ENCODE results near the gene NPHP1.
"Not testable (repeated sequence)": the region's sequence is repeated elsewhere in the genome, so short reads cannot be mapped to it uniquely, and the experiment has no call there.

NPHP1 gene

GRCh38 chr2:110197452-110197851 is 7.4 kb downstream of the NPHP1 start:
- DNase-seq = no peak

- not testable (repeated sequence) for DNase-seq
These were observed 14.6 kb downstream of the NPHP1 start for GRCh38 chr2:110190169-110190568.

- DNase-seq = no peak
These were observed 22.4 kb downstream of the NPHP1 start for GRCh38 chr2:110182449-110182848.

DNA sequence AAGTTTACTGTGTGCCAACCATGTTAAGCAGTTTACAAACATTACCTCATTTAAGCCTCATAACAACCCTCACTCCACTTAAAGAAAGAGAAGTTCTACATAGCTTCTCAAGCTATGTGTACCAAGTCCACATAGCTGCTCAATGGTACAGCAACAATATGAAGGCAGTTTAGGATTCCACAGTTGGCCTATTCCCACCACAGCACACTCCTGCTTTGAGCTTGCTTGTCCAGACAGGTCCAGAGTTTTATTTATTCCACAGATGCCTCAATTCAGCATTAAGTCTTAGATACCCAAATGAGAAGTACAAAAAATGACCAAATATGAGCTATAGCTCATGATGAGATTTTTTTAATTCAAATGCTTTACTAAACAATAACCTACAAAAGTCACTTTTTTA is 24.8 kb downstream of the NPHP1 start:
- no peak for DNase-seq

DNA sequence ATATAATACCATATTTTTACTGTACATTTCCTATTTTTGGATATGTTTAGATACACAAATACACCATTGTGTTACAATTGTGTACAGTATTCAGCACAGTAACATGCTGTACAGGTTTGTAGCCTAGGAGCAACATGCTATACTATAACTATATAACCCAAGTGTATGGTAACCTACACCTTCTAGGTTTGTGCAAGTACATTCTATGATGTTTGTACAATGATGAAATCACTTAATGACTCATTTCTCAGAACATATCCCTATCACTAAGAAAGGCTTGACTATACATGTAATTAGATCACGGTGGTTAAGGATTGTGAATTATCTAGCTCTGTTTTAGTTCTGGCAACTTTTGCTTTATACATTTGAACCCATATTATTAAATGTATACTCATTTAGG is 31.3 kb downstream of the NPHP1 start:
- DNase-seq = peak; percentile 21

DNA sequence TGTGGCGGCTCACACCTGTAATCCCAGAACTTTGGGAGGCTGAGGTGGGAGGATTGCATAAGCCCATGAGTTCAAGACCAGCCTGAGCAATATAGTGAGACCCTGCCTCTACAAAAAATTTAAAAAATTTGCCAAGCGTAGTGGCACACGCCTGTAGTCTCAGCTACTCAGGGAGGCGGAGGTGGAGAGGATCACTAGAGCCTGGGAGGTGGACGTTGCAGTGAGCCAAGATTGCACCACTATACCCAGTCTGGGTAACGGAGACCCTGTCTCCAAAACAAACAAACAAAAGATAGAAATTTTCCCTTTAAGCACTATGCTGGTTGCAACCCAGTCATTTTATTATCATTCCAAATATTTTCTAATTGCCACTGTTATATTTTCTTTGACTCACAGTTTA is 32.3 kb downstream of the NPHP1 start:
- no peak for DNase-seq

GRCh38 chr2:110170102-110170501 is 34.7 kb downstream of the NPHP1 start:
- no peak for DNase-seq

DNA sequence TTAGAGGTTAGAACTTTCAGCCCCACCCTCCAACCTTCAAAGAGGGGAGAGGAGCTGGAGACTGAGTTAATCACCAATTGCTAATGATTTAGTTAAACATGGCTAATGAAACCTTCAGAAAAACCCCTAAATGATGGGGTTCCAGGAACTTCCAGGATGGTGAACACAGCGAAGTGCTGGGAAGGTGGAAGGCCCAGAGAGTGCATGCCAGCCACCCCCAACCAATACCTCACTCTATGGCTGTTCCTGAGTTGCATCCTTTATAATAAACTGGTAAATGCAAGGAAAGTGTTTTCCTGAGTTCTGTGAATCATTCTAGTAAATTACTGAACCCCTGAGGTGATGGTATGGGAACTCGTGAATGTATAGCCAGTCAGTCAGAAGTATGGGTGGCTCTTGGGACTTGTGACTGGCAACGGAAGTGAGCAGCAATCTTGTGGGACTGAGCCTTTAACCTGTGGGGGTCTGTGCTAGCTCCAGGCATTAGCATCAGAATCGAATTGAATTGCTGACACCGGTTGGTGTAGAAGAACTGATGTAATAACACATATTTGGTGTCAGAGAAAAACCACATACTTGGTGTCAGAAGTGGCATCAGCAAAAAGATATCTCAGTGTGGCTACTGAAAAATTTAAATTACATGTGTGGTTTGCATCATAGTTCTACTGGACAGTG is 37.4 kb downstream of the NPHP1 start:
- no peak for DNase-seq

DNA sequence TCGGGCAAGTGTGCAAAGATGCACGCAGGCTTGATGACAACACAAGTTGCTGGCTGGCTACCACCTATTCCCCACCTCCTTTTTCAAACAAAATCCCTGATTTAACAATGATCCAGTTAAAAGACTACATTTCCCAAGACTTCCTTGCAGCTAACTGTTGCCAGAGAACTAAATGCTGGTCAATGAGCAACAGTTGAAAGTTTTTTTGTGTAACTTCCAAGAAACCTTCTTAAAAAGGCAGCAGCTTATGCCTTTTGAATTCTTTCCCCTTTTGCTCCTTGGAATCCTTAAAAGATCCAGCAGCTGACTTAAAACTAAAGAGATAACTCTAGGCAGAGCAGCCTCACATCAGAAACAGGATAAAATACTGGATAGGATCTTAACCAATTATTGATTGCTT is 38.5 kb downstream of the NPHP1 start:
- DNase-seq = no peak

DNA sequence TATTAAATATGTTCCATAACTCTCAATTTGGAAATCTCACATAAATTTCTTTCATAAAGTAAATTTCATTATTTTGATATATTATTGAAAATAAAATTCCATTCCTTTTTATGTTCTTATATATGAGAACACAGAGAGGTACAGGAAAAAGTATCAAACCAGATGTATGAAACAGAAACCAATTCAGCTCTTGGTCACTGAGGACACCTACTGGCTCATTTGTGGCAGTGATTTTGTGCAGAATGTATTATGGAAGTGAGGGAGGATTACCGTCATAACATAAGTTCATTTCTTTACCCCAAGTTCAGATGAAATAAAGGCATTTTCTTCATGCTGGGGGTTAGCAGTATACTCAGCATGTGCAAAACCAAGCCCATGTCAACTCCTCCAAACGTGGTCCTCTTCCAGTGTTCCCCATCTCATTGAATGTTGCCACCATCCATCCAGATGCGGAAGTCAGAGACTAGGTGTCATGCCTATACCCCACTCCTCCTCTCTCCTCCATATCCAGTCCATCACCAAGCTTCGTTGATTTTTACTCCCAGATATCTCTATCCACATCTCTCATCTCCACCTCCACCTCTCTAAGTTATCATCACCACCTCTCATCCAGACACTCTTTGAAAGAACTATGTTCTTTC is 47.5 kb downstream of the NPHP1 start:
- DNase-seq = peak; percentile 53

DNA sequence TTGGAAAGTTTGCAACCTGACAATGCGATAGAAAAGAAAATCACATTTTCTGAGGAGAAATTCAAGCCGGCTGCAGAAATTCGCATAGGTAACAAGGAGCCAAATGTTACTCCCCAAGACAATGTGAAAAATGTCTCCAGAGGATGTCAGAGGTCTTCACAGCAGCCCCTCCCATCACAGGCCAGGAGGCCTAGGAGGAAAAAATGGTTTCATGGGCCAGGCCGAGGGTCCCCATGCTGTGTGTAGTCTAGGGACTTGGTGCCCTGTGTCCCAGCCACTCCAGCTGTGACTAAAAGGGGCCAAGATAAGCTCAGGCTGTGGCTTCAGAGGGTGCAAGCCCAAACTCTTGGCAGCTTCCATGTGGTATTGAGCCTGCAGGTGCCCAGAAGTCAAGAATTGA is 50.0 kb downstream of the NPHP1 start:
- not testable (repeated sequence) for DNase-seq

DNA sequence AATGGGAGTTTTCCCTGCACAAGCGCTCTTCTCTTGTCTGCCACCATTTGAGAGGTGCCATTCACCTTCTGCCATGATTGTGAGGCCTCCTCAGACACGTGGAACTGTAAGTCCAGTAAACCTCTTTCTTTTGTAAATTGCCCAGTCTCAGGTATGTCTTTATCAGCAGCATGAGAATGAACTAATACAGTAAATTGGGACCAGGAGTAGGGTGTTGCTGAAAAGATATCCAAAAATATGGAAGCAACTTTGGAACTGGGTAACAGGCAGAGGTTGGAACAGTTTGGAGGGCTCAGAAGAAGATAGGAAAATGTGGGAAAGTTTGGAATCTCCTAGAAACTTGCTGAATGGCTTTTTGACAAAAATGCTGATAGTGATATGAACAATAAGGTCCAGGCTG is 50.6 kb downstream of the NPHP1 start:
- not testable (repeated sequence) for DNase-seq

DNA sequence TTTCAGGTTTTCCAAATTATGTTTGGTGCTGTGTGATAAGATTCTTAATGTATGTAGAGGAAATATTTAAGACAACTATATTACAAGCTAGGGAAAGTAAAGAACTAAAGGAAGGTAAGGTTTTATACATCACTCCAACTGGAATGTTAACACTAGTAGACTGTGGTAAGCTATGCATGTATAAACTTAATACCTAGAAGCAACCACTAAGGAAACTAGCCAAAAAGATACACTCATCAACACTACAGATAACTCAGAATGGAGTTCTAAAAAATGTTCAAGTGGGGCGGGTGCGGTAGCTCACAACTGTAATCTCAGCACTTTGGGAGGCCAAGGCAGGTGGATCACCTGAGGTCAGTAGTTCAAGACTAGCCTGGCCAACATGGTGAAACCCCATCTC is 51.4 kb downstream of the NPHP1 start:
- DNase-seq = no peak

DNA sequence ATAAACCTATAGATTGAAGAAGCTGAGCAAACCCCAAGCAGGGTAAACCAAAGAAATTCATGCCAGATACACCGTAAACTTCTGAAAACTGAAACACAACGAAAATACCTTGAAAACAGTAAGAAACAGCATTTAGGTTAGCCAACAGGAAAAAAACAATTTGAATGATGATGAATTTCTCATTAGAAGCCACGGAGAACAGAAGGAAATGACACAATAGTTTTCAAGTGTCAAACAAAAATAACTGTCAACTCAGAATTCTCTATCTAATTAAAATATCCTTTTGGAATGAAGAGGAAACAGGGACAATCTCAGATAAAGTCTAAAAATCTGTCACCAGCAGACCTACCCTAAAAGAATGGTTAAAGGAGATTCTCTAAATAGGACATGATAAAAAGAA is 51.9 kb downstream of the NPHP1 start:
- no peak for DNase-seq

DNA sequence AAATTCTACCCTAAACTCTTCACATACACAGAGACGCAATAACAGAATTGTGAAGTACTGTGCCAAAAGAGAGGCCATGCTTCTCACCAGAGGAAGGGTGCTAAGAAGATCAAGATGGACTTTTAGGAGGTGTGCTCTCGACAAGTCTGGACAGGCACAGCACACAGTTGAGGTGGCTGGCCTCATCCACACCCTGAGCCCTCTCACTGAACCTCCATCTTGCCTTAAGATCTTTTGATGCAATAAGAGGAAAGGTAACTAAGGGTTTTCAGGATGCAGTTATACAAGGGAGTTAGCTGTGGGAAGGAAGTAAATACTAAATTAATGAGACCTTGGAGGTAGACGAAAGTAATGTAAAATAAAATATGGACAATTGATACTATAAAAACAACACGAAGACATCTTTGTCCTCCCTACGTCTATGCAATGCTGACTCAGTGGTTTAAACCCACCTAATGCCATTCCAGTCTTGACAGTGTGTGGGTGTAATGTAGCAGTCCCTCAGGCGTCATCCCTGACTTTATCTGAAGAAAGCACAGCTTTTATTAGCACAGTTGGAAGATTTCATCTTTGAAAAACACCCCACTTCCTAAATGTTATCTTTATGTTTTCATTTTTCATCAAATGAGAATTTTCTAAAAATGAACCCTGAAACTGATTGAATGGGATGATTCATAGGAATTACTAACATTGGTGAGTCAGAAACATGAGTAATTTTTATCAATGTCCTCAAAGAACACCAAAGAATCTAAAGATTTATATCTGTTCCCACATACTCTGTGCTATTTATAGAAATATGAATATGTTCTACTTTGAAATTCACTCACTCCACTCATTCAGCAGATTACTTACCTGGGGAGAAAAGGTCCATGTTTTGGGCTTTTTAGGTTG is 55.2 kb downstream of the NPHP1 start:
- peak; percentile 28 for DNase-seq

GRCh38 chr2:110146945-110147332 is 57.9 kb downstream of the NPHP1 start:
- DNase-seq = peak; percentile 14

- no peak for DNase-seq
These were observed 58.4 kb downstream of the NPHP1 start for GRCh38 chr2:110146183-110146944.

- DNase-seq = no peak
These were observed 60.8 kb downstream of the NPHP1 start for GRCh38 chr2:110143982-110144381.

DNA sequence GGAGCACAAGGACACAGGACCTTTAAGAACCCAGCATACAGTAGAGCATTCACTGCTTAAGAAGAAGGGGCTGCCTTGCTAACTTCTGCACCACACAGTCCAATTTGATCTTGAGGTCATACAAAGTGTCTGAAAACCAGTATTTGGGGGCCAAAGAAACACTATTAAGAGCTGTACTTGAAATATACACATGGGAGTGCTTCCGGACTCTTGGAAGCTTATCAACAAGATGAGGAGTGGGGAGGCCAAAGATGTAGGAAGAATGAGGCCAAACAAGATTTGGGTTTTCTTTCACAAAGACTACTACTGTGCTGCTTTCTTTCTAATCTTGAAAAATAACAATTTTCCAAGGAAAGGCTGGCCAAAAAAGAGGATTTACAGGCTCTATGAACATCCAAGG is 64.4 kb downstream of the NPHP1 start:
- no peak for DNase-seq

DNA sequence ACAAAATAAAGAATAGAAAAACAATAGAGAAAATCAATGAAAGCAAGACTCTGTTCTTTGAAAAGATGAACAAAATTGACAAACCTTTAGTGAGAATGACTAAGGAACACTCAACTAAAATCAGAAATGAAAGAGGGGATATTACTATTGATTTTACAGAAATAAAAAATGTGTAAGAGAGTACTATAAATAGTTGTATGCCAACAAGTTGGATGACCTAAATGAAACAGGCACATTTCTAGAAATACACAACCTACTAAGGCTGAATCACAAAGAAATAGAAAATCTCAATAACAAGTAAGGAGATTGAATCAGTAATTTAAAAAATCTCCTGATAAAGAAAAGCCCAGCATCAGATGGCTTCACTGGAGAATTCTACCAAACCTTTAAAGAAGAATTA is 70.8 kb downstream of the NPHP1 start:
- no peak for DNase-seq

GRCh38 chr2:110131166-110131565 is 73.6 kb downstream of the NPHP1 start:
- no peak for DNase-seq

- no peak for DNase-seq
These were observed 74.1 kb downstream of the NPHP1 start for GRCh38 chr2:110130757-110131156.

DNA sequence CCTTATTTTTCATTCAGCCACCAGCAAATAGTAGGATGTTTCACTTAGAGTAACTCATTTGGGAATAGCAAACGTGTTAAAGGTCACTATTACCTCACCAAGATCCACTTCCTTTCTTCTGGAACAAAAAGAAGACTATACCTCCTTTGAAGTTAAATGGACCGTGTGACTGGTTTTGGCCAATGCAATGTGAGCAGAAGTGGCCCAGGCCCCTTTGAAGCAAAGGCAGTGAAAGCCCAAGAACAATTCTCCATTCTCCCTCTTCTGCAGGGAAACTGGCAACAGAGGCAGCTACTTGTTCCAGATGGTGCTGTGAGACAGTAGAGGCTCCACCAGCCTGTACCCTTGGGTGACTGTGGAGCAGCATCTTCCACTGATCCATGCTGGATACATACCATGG is 77.9 kb downstream of the NPHP1 start:
- no peak for DNase-seq

Measured in activated CD4-positive, alpha-beta T cell treated with anti-CD3 and anti-CD28 coated beads, Interleukin-10, Interleukin-2, amounts not matched to agents 100 ng/mL and 50 ng/mL, durations not matched to agents 16 hours and 8 hours (primary cell).